ENCODE measurements around the gene LRRK1. TPM values are rescaled to one million over a fixed set of nuclear protein-coding genes. Genes with fewer than 3 reads are reported as not detected.

The LRRK1 gene
- total RNA-seq, 1 donor from 2014 or later: not detected

- H3F3A ChIP-seq (ENCODE audit: low read depth): no peaks in the 10 kb centered on the region
- H3K79me2 ChIP-seq (ENCODE audit: low read depth): no peaks in the 10 kb centered on the region
- H3K27me3 ChIP-seq: peaks cover 4% of the 10 kb centered on the region
- TF ChIP-seq EZH2phosphoT487 (IDR thresholded peaks at IDR 0.05) (no peak), EZH2 (IDR thresholded peaks at IDR 0.05) (no peak)
- TF ChIP-seq, protein P1, sequence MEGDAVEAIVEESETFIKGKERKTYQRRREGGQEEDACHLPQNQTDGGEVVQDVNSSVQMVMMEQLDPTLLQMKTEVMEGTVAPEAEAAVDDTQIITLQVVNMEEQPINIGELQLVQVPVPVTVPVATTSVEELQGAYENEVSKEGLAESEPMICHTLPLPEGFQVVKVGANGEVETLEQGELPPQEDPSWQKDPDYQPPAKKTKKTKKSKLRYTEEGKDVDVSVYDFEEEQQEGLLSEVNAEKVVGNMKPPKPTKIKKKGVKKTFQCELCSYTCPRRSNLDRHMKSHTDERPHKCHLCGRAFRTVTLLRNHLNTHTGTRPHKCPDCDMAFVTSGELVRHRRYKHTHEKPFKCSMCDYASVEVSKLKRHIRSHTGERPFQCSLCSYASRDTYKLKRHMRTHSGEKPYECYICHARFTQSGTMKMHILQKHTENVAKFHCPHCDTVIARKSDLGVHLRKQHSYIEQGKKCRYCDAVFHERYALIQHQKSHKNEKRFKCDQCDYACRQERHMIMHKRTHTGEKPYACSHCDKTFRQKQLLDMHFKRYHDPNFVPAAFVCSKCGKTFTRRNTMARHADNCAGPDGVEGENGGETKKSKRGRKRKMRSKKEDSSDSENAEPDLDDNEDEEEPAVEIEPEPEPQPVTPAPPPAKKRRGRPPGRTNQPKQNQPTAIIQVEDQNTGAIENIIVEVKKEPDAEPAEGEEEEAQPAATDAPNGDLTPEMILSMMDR (IDR thresholded peaks at IDR 0.05): no peak
- no peak overlapping the region for H3K27ac ChIP-seq
- no peak overlapping the region for H2AFZ ChIP-seq (replicated peaks)
- H3K4me3 ChIP-seq: no peak overlapping the region
- no peaks in the 10 kb centered on the region for H4K20me1 ChIP-seq (ENCODE audit: low read depth)
- no peak overlapping the region for H3K4me2 ChIP-seq
- no peaks in the 10 kb centered on the region for H3K36me3 ChIP-seq
- H3K4me3 Mint-ChIP-seq: no peak overlapping the region
- no peak overlapping the region for H3K27ac Mint-ChIP-seq
- no peak overlapping the region for H3K9ac ChIP-seq
- no peaks in the 10 kb centered on the region for H3K9me3 ChIP-seq (ENCODE audit: low read depth)
- H3K4me1 Mint-ChIP-seq: peaks cover 3% of the 10 kb centered on the region
- peaks cover 20% of the 10 kb centered on the region for H3K9me3 Mint-ChIP-seq
- no peak for DNase-seq (ENCODE audit: low spot score)
- peaks cover 5% of the 10 kb centered on the region for H3K27me3 Mint-ChIP-seq (ENCODE audit: insufficient read depth, low read depth)
- peaks cover 2% of the 10 kb centered on the region for H3K36me3 Mint-ChIP-seq
- H3K4me1 ChIP-seq: no peaks in the 10 kb centered on the region
These were observed 82.6 kb downstream of the LRRK1 start for GRCh38 chr15:101001796-101002195.

- no peak overlapping the region for H3K9ac ChIP-seq
- no peak overlapping the region for H3K27ac Mint-ChIP-seq
- peaks cover 2% of the 10 kb centered on the region for H3K36me3 Mint-ChIP-seq
These were observed 83.9 kb downstream of the LRRK1 start for GRCh38 chr15:101003081-101003480.

DNA sequence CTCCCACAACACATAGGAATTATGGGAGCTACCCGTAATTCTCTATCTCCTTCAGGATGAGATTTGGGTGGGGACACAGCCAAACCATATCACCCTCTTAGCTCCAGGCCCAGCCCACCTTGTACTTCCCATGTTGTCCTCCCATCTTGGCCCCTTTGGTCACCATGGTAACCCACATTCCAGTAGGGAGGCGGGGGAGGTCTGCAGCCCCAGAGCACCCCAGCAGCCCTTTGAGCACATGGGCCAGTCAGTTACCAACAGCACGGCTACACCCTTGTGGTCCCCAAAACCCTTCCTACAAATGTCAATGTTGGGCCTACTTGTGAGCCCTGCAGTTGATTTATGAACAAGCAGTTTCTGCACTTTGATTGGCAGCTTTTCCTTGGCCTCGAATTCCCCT lies 84.5 kb downstream of the LRRK1 start:
- H3K27me3 Mint-ChIP-seq (ENCODE audit: insufficient read depth, low read depth): peaks cover 12% of the 10 kb centered on the region
- H2AFZ ChIP-seq (replicated peaks): no peak overlapping the region
- peaks cover 2% of the 10 kb centered on the region for H3K36me3 Mint-ChIP-seq
- H3K36me3 ChIP-seq: no peaks in the 10 kb centered on the region
- TF ChIP-seq EZH2phosphoT487 (IDR thresholded peaks at IDR 0.05): no peak
- TF ChIP-seq EZH2 (IDR thresholded peaks at IDR 0.05): no peak
- TF ChIP-seq, protein P1 (IDR thresholded peaks at IDR 0.05): no peak
- H3F3A ChIP-seq (ENCODE audit: low read depth): peaks cover 7% of the 10 kb centered on the region
- peaks cover 13% of the 10 kb centered on the region for H3K4me1 Mint-ChIP-seq
- H3K9ac ChIP-seq: no peak overlapping the region
- no peak overlapping the region for H3K27ac ChIP-seq
- H3K9me3 ChIP-seq (ENCODE audit: low read depth): no peaks in the 10 kb centered on the region
- H4K20me1 ChIP-seq (ENCODE audit: low read depth): no peaks in the 10 kb centered on the region
- no peak overlapping the region for H3K27ac Mint-ChIP-seq
- H3K4me3 ChIP-seq: no peak overlapping the region
- peaks cover 20% of the 10 kb centered on the region for H3K9me3 Mint-ChIP-seq
- H3K4me3 Mint-ChIP-seq: no peak overlapping the region
- no peaks in the 10 kb centered on the region for H3K79me2 ChIP-seq (ENCODE audit: low read depth)
- H3K4me2 ChIP-seq: no peak overlapping the region
- H3K4me1 ChIP-seq: no peaks in the 10 kb centered on the region
- peaks cover 17% of the 10 kb centered on the region for H3K27me3 ChIP-seq
- DNase-seq (ENCODE audit: low spot score): no peak

More at GRCh38 chr15:101003081-101003480, 83.9 kb downstream of the LRRK1 start:
- Mint-ChIP-seq H3K4me1 (peaks cover 11% of the 10 kb centered on the region), H3K27me3 (ENCODE audit: insufficient read depth, low read depth) (peaks cover 10% of the 10 kb centered on the region), H3K4me3 (no peak overlapping the region), H3K9me3 (peaks cover 20% of the 10 kb centered on the region)
- Histone ChIP-seq H3K36me3 (no peaks in the 10 kb centered on the region), H3K27me3 (peaks cover 15% of the 10 kb centered on the region), H3K27ac (no peak overlapping the region), H4K20me1 (ENCODE audit: low read depth) (no peaks in the 10 kb centered on the region), H2AFZ (replicated peaks) (no peak overlapping the region), H3F3A (ENCODE audit: low read depth) (peaks cover 7% of the 10 kb centered on the region), H3K4me3 (no peak overlapping the region), H3K4me2 (no peak overlapping the region), H3K4me1 (no peaks in the 10 kb centered on the region), H3K9me3 (ENCODE audit: low read depth) (no peaks in the 10 kb centered on the region), H3K79me2 (ENCODE audit: low read depth) (no peaks in the 10 kb centered on the region)
- no peak for DNase-seq (ENCODE audit: low spot score)
- TF ChIP-seq EZH2 (IDR thresholded peaks at IDR 0.05) (no peak), EZH2phosphoT487 (IDR thresholded peaks at IDR 0.05) (no peak)
- TF ChIP-seq, protein P1 (IDR thresholded peaks at IDR 0.05): no peak

Data from neural progenitor cell (in vitro differentiated cells).